NT2/D1 (cell line): ENCODE results near the gene GNAQ.

Experiments
- YY1 ChIP-seq: IDR thresholded peaks from 2 replicates; pipeline ENCODE4 v1.6.1; 2011; ENCODE audit not compliant: insufficient read length, insufficient read depth
- ZNF274 ChIP-seq: IDR thresholded peaks from 2 replicates; pipeline ENCODE4 v1.6.1; 2011; ENCODE audit warnings: mild to moderate bottlenecking, low read depth, low read length

DNA sequence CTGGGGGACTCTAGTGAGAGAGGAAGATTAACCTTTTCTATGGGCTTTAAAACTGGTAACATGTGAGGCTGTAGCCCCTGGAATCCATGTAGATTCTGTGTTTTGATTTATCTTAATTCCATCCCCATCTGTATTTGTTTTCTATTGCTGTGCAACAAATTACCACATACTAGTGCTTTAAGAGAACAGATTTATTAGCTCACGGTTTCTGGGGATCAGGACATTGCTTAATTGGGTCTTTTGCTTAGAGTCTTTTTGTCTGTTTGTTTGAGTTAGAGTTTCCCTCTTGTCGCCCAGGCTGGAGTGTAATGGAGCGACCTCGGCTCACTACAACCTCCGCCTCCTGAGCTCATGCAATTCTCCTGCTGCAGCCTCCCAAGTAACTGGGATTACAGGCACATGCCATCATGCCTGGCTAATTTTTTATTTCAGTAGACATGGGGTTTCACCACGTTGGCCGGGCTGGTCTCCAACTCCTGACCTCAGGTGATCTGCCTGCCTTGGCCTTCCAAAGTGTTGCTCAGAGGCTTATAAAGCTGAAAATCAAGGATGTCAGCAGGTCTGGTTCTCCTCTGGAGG lies 353.6 kb downstream of the GNAQ start:
- TF ChIP-seq ZNF274 (no peak), YY1 (no peak)
